GM21360 (cell line): ENCODE results near the gene CPLX1.
"Not testable (repeated sequence)": the region's sequence is repeated elsewhere in the genome, so short reads cannot be mapped to it uniquely, and the experiment has no call there.

Source experiments
- ATAC-seq: cut with Tn5 transposase; IDR thresholded peaks from one replicate; pipeline ENCODE4 v1.9.1; 2021; ENCODE audit warnings: mild to moderate bottlenecking, moderate library complexity; ENCODE audit not compliant: unreplicated experiment

Gene CPLX1

DNA sequence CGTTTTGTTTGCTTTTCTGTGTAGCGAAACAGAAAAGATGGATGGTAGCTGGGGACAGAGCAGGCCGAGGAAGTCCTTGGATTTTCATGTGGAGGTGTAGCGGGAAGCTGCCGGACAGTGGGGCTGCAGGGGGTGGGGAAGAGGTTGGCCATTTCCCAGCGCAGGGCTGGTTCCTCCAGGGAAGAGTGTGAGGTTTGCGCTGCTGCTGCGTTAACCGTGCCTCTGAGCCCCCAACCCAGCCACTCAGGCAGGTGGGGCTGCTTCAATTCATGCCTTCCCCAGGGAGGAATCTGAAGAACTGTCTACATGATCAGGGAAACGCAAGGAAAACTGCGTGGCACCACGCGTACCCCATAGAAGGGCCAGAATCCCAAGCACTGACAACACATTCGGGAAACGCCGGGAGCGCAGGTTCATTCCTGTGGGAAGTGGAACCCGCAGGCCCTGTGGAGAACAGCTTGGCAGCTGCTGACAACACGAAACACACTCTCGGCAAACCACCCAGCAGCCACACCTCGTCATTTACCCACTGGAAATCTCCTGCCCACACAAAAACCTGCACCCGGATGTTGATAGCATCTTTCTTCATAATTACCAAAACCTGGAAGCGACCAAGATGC is 62.6 kb downstream of the CPLX1 start:
- ATAC-seq = no peak

GRCh38 chr4:762211-763190 is 63.4 kb downstream of the CPLX1 start:
- ATAC-seq = no peak

DNA sequence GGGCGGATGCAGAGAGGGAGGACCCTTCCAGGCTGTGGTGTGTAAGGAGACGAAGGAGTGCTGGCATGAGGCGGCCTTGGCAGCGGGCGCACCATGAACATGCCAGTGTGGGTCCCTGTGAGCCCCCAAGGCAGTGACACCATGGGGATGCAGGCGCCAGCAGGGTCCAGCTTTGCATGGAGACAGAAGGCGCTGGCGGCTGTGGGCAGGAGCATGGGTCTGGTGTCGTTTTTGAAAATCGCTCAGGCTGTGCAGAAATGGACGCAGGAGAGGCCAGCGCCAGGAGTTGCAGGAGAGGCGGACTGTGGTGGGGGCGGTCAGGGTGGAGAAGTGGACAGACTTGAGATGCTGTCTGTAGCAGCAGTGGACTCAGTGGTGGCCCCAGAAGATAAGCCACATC is 64.2 kb downstream of the CPLX1 start:
- ATAC-seq = no peak

GRCh38 chr4:761086-761485 is 64.8 kb downstream of the CPLX1 start:
- no peak for ATAC-seq

DNA sequence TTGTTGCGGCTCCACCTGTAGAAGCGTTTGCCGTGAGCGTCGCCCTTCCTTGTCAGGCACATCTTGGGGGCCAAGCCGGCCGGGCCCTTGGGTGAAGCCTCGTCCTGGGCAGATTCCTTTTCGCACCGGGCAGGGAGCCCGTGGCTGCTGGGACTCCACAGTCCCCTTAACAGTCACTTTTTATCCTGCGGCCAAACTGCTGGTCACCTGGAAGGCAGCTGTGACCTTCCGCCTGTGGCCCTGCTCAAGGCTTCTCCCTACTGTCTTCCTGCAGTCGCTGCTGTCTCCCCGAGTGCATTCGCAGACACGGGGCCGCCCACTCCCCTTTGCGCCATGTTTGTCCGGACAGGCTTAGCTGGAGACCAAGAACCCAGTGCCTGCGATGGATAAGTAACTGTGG is 65.3 kb downstream of the CPLX1 start:
- ATAC-seq = no peak

DNA sequence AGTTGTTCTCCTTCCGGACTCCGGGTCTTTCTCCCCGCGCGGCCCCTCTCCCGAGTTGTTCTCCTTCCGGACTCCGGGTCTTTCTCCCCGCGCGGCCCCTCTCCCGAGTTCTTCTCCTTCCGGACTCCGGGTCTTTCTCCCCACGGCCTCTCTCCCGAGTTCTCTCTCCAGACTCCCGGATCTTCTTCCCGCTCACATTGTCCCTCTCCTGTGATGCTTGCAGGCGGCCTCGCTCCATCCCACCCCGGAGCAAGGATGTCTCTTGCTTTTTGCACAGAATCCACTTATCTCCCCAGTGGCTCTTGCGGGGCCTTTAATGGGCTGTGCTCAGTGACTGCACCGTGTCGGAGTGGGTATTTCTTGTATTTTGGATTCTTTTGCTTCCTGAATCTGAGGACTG is 66.1 kb downstream of the CPLX1 start:
- ATAC-seq = not testable (repeated sequence)

DNA sequence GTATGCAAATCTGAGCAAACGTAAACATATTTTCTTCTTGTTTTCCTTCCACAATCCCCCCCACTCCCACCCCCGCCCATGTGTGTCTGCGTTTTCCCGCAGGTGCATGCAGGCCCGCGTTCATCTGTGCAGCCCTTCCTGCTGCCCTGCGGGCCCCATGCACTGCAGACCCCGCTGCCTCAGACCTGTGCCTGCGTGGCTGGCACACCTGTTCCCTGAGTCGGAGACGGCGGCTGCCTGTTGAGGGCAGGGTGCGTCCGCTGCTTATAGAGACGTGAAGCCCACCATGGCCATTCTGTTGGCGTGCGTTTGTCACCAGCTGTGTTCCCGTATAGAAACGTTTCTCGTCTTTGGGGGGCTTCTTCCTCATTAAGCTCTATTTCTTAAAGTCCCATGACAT is 68.8 kb downstream of the CPLX1 start:
- no peak for ATAC-seq

DNA sequence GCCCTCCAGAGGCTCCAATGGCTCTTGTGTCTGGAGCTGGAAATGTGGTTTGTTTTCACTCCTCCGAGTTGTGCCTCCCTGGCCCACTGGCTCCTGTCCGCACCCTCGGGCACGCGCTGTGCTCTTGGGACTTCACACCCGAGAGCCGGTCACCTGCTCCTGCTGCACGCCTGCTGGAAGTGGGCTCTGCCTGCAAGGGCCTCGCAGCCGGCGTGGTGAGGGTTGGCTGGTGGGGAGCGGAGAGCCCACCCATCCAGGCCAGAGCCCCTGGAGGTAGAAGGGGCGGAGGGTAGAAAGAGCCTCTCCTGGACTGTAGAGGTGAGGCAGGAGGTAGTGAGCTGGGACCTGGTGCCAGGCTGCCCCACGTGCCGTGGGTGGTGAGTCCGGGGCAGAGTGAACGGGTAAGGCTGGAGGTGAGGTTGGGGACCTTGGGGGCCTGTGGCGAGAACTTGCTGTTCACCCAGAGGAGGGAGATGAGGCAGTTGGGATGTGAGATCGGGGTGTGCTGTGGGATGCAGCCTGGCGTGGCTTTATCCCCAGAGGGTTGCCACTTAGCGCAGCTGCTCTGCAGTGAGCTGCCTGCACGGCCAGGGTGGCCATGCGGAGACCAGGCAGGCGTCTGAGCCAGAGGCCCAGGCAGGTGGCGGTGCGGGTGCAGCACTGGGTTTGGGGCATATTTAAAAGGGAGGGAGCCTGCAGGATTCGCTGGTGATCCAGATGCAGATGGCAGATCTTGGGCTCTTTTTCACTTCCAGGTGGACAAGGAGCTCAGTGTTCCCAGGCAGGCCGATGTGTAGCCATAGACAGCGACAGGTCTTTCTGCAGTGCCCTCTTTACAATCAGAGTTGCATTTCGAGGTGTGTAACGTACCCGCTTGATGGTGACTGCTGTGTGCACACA is 71.5 kb downstream of the CPLX1 start:
- ATAC-seq = no peak

DNA sequence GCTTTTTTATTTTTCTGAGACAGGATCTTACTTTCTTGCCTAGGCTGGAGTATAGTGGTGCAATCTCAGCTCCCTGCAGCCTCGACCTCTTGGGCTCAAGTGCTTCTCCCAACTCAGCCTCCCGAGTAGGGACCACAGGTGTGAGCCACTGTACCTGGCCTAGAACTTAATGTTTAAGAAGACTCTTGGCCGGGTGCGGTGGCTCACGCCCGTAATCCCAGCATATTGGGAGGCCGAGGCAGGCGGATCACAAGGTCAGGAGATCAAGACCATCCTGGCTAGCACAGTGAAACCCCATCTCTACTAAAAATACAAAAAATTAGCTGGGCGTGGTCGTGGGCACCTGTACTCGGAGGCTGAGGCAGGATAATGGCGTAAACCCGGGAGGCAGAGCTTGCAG is 72.7 kb downstream of the CPLX1 start:
- not testable (repeated sequence) for ATAC-seq

GRCh38 chr4:752196-752861 is 73.6 kb downstream of the CPLX1 start:
- no peak for ATAC-seq

GRCh38 chr4:751676-752075 is 74.3 kb downstream of the CPLX1 start:
- ATAC-seq = no peak

DNA sequence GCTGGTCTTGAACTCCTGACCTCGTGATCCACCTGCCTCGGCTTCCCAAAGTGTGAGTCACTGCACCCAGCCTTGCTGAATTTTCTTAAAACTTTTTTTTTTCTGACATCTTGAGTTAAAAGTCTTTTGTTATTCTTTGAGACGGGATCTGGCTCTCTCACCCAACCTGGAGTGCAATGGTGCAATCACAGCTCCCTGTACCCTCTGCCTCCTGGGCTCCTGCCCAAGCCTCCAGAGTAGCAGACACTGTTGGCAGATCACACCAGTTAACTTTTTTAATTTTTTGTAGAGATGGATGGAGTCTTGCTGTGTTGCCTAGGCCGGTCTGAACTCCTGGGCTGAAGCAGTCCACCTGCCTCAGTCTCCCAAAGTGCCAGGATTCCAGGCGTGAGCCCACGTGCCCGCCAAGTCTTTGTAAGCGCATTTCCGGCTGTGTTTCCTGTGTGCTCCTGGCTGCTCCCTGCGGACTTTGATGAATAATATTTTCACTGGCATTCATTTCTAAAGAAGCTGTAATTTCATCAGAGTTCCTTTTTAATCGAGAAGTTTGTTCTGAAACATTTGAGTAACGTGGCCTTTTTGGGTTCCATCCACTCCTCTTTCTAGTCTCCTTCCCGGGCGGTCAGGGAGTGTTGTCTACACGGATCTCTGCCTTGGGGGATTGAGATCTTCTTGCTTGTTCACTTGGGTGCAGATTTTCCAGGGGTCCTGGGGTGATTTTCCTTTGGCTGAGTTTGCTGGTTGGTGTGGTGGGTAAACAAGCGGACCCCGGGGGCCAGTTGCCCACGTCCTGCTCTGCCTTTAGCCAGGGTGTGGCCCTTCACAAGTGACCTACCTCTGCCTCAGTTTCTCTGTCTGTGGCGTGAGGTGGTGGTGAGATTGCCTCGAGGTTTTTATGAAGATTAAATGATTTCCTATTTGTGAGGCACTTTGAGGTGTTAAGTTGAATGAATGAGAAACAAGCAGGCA is 75.9 kb downstream of the CPLX1 start:
- ATAC-seq = no peak

DNA sequence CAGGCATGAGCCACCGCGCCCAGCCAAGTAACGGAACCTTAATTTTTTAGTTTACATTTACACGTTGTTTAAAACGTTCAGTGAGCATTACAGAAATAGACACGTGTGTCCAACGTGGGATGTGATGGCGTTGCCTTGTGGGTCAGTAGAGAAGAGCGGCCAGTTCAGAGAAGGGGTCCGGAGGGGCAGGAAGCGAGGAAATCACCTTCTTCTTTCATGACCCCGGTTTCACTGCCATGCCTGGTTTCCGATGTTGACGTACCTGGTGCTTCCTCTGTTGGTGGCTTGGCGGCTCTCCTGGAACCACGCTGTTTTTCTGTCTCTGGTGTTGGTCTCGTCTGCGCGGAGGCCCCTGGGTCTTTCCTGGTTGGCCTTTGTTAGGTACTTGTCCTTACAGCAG is 77.5 kb downstream of the CPLX1 start:
- ATAC-seq = no peak

GRCh38 chr4:747546-748170 is 78.3 kb downstream of the CPLX1 start:
- no peak for ATAC-seq

- no peak for ATAC-seq
Measured at GRCh38 chr4:744212-744841, 81.6 kb downstream of the CPLX1 start.

- no peak for ATAC-seq
Measured at GRCh38 chr4:743463-744211, 82.3 kb downstream of the CPLX1 start.

DNA sequence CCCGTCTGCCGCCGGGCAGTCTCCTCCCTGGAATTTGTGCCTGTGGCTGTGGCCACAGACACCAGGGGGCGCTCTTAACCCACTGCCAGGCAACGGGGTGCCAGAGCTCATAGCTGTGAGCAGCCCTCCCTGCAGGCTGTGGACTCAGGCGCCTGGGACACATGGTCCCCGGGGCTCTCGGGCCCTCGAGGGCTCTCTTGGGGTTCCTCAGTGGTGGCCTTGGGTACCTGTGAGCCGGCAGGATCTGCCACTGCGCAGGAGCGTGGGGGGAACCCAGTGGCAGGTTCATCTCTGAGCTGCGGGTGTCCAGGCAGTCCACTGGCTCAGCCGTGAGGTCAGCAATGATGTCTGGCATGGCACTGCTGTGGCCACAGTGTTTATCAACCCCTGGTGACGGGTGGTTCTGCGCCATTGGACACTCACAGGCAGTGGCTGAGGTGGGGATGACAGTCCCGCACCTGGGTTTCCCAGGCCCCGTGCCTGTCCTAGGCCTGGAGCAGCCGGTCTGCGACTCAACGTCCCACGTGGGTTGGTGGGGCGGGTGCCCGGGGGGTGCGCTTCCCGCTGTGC is 83.1 kb downstream of the CPLX1 start:
- ATAC-seq = no peak
